ENCODE data around the gene HPCAL4. TPM values are rescaled to one million over a fixed set of nuclear protein-coding genes. Genes with fewer than 3 reads are reported as not detected.

Gene HPCAL4
- total RNA-seq, 1 donor from 2014 or later = 0.84 TPM

- DNase-seq (ENCODE audit: low read depth) = no peak
- H3K36me3 ChIP-seq (ENCODE audit: control insufficient read depth, insufficient read depth, low read length) = no peaks in the 10 kb centered on the region
- TF ChIP-seq CTCF (IDR thresholded peaks at IDR 0.05; ENCODE audit: insufficient read depth, low read length, poor library complexity, severe bottlenecking) = no peak
- no peak overlapping the region for H3K4me3 ChIP-seq (ENCODE audit: low read depth, low read length)
- H3K27me3 ChIP-seq (ENCODE audit: control insufficient read depth, insufficient read depth, low read length) = peaks cover 36% of the 10 kb centered on the region
Measured at GRCh38 chr1:39628807-39629350, 62.4 kb downstream of the HPCAL4 start.

Other genes starting within 250 kb of the HPCAL4 start
- gene BMP8A, start 199.8 kb downstream of the HPCAL4 start, total RNA-seq = 0.58 and 1.7 TPM in 2 replicates
- gene PABPC4, start 114.6 kb downstream of the HPCAL4 start, total RNA-seq = 241 and 272 TPM in 2 replicates
- gene HEYL, start 51.8 kb downstream of the HPCAL4 start, total RNA-seq = 3.4 and 4.8 TPM in 2 replicates
- gene NT5C1A, start 19.3 kb downstream of the HPCAL4 start, total RNA-seq = not detected in 2 replicates
- gene PPIE, start 47.4 kb upstream of the HPCAL4 start, total RNA-seq = 58.2 and 60.0 TPM in 2 replicates
- gene OXCT2, start 79.9 kb upstream of the HPCAL4 start, total RNA-seq = 5.9 and 7.0 TPM in 2 replicates
- gene BMP8B, start 97.4 kb upstream of the HPCAL4 start, total RNA-seq = 2.8 and 4.3 TPM in 2 replicates
- gene TRIT1, start 192.1 kb upstream of the HPCAL4 start, total RNA-seq = 16.4 and 22.2 TPM in 2 replicates
- 6.5 and 8.2 TPM in 2 replicates for gene MYCL, start 210.5 kb upstream of the HPCAL4 start, total RNA-seq